Measurements from ENCODE around the gene LSM4. TPM values are rescaled to one million over a fixed set of nuclear protein-coding genes. Genes with fewer than 3 reads are reported as not detected.

The LSM4 gene
- total and polyA plus RNA-seq, 3 donors from 2014 or later: 196 to 241 (median 212) TPM

DNA sequence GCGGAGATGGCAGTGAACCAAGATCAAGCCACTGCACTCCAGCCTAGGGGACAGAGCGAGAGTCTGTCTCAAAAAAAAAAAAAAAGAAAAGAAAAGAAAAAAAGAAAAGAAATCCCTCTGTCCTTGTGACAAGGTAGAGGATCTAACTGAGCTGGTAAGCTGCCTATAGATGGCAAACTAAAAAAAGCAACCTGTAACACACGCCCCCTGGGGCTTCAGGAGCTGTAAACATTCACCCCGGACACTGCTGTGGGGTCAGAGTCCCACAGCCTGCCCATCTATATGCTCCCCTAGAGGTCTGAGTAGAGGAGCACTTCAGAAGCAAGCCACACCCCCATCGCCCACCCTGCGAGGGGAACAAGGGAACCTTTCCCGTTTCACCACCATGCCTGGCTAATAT, 13.2 kb upstream of the LSM4 start:
- Histone ChIP-seq H3K4me1 (peaks cover 2% of the 10 kb centered on the region), H3K27me3 (no peaks in the 10 kb centered on the region), H3K4me3 (no peak overlapping the region), H3K36me3 (ENCODE audit: low read depth, missing control alignments) (no peaks in the 10 kb centered on the region), H3K9me3 (no peaks in the 10 kb centered on the region), H3K27ac (no peak overlapping the region)
- TF ChIP-seq, protein P1, sequence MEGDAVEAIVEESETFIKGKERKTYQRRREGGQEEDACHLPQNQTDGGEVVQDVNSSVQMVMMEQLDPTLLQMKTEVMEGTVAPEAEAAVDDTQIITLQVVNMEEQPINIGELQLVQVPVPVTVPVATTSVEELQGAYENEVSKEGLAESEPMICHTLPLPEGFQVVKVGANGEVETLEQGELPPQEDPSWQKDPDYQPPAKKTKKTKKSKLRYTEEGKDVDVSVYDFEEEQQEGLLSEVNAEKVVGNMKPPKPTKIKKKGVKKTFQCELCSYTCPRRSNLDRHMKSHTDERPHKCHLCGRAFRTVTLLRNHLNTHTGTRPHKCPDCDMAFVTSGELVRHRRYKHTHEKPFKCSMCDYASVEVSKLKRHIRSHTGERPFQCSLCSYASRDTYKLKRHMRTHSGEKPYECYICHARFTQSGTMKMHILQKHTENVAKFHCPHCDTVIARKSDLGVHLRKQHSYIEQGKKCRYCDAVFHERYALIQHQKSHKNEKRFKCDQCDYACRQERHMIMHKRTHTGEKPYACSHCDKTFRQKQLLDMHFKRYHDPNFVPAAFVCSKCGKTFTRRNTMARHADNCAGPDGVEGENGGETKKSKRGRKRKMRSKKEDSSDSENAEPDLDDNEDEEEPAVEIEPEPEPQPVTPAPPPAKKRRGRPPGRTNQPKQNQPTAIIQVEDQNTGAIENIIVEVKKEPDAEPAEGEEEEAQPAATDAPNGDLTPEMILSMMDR (IDR thresholded peaks at IDR 0.05): no peak
- no peak for TF ChIP-seq POLR2A (IDR thresholded peaks at IDR 0.05)
- 72 to 79% methylated on average over 7 of the region's 7 CpGs for WGBS, 2 donors
- intact Hi-C loops (cut with DNase I; ENCODE audit: low total_unique reads): no loop called here
- DNase-seq: no peak

DNA sequence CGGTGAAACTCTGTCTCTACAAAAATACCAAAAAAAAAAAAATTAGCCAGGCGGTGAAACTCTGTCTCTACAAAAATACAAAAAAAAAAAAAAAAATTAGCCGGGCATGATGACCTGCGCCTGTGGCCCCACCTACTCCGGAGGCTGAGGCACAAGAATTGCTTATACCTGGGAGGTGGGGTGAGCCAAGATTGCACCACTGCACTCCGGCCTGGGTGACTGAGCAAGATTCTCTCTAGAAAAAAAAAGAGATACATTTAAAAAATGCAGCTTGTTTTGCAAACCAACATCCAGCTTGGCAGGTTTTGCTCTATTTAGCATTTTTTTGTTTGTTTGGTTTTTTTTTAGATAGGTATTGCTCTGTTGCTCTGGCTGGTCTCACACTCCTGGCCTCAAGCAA, 10.8 kb upstream of the LSM4 start:
- TF ChIP-seq POLR2A (IDR thresholded peaks at IDR 0.05): no peak
- TF ChIP-seq, protein P1 (IDR thresholded peaks at IDR 0.05): no peak
- Histone ChIP-seq H3K36me3 (ENCODE audit: low read depth, missing control alignments) (no peaks in the 10 kb centered on the region), H3K4me3 (no peak overlapping the region), H3K4me1 (peaks cover 6% of the 10 kb centered on the region), H3K27ac (no peak overlapping the region), H3K27me3 (no peaks in the 10 kb centered on the region), H3K9me3 (no peaks in the 10 kb centered on the region)
- no peak for DNase-seq
- WGBS, 2 donors: 85 to 90% methylated on average over 6 of the region's 6 CpGs
- intact Hi-C loops (cut with DNase I; ENCODE audit: low total_unique reads): no loop called here

DNA sequence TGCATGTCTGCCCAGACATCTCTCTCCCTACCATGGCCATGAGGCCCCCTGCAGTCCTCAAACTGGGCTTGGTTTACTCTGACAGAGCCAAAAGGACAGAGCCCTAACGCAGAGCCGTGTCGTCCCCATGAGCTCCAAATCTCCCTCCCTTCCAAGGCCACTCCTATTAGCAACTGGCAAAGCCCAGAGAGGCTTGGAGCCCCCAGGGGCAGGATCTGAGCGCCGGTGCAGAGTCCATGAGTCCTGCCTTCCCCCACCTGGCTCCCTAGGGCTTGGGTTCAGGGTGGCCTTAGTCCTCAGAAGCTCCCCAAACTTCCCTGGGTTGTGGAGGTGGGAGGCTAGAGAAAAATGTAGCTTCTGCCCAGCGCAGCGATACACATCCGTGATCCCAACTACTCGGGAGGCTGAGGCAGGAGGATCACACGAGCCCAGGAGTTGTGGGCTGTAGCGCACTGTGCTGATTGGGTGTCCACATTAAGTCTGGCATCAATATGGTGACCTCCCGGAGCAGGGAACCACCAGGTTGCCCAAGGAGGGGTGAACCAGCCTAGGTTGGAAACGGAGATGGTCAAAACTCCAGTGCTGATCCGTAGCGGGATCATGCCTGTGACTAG, 10.1 kb upstream of the LSM4 start:
- intact Hi-C loops (cut with DNase I; ENCODE audit: low total_unique reads): no loop called here
- H3K27ac ChIP-seq: no peak overlapping the region
- no peaks in the 10 kb centered on the region for H3K9me3 ChIP-seq
- no peak for DNase-seq
- peaks cover 7% of the 10 kb centered on the region for H3K4me1 ChIP-seq
- no peak overlapping the region for H3K4me3 ChIP-seq
- 82 to 89% methylated on average over 15 of the region's 15 CpGs for WGBS, 2 donors
- no peaks in the 10 kb centered on the region for H3K36me3 ChIP-seq (ENCODE audit: low read depth, missing control alignments)
- TF ChIP-seq, protein P1 (IDR thresholded peaks at IDR 0.05): no peak
- no peak for TF ChIP-seq POLR2A (IDR thresholded peaks at IDR 0.05)
- H3K27me3 ChIP-seq: no peaks in the 10 kb centered on the region

DNA sequence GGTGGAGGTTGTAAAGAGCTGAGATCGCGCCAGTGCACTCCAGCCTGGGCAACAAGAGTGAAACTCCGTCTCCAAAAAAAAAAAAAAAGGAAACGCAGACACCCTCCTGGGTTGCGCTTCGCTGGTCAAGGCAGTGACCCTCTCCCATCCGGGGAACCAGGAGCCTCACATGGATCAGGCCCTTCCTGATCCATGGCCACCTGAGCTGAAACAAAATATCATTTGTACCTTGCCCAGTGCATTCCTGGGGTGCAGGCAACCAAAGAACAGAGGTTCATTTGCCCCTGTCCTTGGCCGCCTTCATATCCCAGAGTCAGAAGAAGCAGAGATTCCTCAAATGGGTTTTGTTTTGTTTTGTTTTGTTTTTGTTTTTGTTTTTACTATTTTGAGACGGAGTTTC, 8.0 kb upstream of the LSM4 start:
- Histone ChIP-seq H3K4me3 (no peak overlapping the region), H3K27ac (no peak overlapping the region), H3K27me3 (no peaks in the 10 kb centered on the region), H3K36me3 (ENCODE audit: low read depth, missing control alignments) (no peaks in the 10 kb centered on the region), H3K4me1 (peaks cover 7% of the 10 kb centered on the region), H3K9me3 (no peaks in the 10 kb centered on the region)
- intact Hi-C loops (cut with DNase I; ENCODE audit: low total_unique reads): no loop called here
- no peak for TF ChIP-seq POLR2A (IDR thresholded peaks at IDR 0.05)
- TF ChIP-seq, protein P1 (IDR thresholded peaks at IDR 0.05): no peak
- 88 to 94% methylated on average over 9 of the region's 9 CpGs for WGBS, 2 donors
- DNase-seq: no peak

DNA sequence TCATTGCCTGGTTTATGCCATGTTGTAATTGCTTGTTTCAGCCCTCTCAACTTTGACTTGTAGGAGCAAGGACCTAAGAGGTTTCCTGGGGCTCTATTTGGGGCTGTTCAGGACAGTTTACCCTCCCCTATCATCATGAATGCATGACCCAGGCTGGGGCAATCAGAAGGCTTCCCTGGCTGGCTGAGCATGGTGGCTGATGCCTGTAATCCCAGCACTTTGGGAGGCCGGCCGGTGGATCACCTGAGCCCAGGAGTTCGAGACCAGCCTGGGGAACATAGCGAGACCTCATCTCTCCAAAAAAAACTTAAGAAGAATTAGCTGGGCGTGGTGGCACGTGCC, 6.1 kb upstream of the LSM4 start:
- Histone ChIP-seq H3K36me3 (ENCODE audit: low read depth, missing control alignments) (no peaks in the 10 kb centered on the region), H3K4me1 (peaks cover 7% of the 10 kb centered on the region), H3K27me3 (no peaks in the 10 kb centered on the region), H3K4me3 (peak overlapping the region in 1 of 2 donors; percentile 21), H3K27ac (peak overlapping the region; percentile 14 to 80), H3K9me3 (no peaks in the 10 kb centered on the region)
- WGBS, 2 donors: 15 to 61% methylated on average over 4 to 6 of the region's 6 CpGs
- no peak for TF ChIP-seq POLR2A (IDR thresholded peaks at IDR 0.05)
- intact Hi-C loops (cut with DNase I; ENCODE audit: low total_unique reads): no loop called here
- DNase-seq: no peak
